Heart left ventricle (tissue), 16 donors: ENCODE results near the gene DRC7. TPM values are rescaled to one million over a fixed set of nuclear protein-coding genes. Genes with fewer than 3 reads are reported as not detected.
"Not testable (repeated sequence)": the region's sequence is repeated elsewhere in the genome, so short reads cannot be mapped to it uniquely, and the experiment has no call there.

Source experiments
- ATAC-seq, 4 donors: fragments of 200-7000 bp; cut with Tn5 transposase; one replicate each; pipeline ENCODE4 v1.9.1; 2020 to 2022; ENCODE audit warnings: moderate library complexity in 4 of 4, mild to moderate bottlenecking in 3 of 4, moderate number of reproducible peaks in 1 of 4
- DNase-seq, 5 donors: peaks; one replicate each; pipeline ENCODE4 v3.0.0-alpha.2; 2020
- H3K27ac ChIP-seq, 12 donors: fragments of 200-600 bp; sonication (generic) in 4 of 12; one replicate each; pipeline versions ENCODE4 v1.5.0 to v1.8.0; 2016 to 2022; ENCODE audit warnings: mild to moderate bottlenecking in 2 of 12
- H3K27me3 ChIP-seq, 9 donors: fragments of 200-600 bp; sonication (generic) in 2 of 9; one replicate each; pipeline versions ENCODE4 v1.5.1 to v1.8.0; 2016 to 2022; ENCODE audit warnings: mild to moderate bottlenecking in 3 of 9
- H3K36me3 ChIP-seq, 9 donors: fragments of 200-600 bp; sonication (generic) in 2 of 9; one replicate each; pipeline versions ENCODE4 v1.5.0 to v1.8.0; 2018 to 2022; ENCODE audit warnings: mild to moderate bottlenecking in 2 of 9
- H3K4me1 ChIP-seq, 12 donors: fragments of 200-600 bp; sonication (generic) in 4 of 12; one replicate each; pipeline versions ENCODE4 v1.5.0 to v1.8.0; 2016 to 2022; ENCODE audit warnings: mild to moderate bottlenecking in 3 of 12
- H3K4me3 ChIP-seq, 12 donors: fragments of 200-600 bp; sonication (generic) in 4 of 12; one replicate each; pipeline versions ENCODE4 v1.5.0 to v1.8.0; 2017 to 2022; ENCODE audit warnings: mild to moderate bottlenecking in 9 of 12, moderate library complexity in 4 of 12
- H3K9me3 ChIP-seq, 12 donors: fragments of 200-600 bp; sonication (generic) in 4 of 12; one replicate each; pipeline versions ENCODE4 v1.5.0 to v1.8.0; 2016 to 2022; ENCODE audit warnings: mild to moderate bottlenecking in 1 of 12
- POLR2A ChIP-seq, 2 donors: fragments of 450-650 bp; IDR thresholded peaks; one replicate each; pipeline ENCODE4 v1.6.1; 2017; ENCODE audit warnings: antibody characterized with exemption in 2 of 2, mild to moderate bottlenecking in 2 of 2, moderate library complexity in 2 of 2
- WGBS, 4 donors: extraction: QIAGEN DNeasy Blood & Tissue Kit in 2 of 4; methylation state at CpG; one replicate each; pipeline versions ENCODE4 v1.1.5 to v1.1.7; 2013 to 2018; 5-methylcytosine and 5-hydroxymethylcytosine counted together
- intact Hi-C, 10 donors: fragments of 100-400 bp; cut with DNase I; formaldehyde crosslinking; loops; one replicate each; pipeline versions ENCODE4 v1.11.1 to v1.14.2; 2022
- polyA plus RNA-seq, 2 donors: library from polyadenylated mRNA; stranded (reverse); fragments of 200-250 nt; gene quantifications; one replicate each; pipeline ENCODE4 v1.2.3, GENCODE V29; 2013
- total RNA-seq, 9 donors: library from RNA; depleted of rRNA in 2 of 9; stranded (reverse); fragments of >200 nt in 2 of 9; fragmentation: NEBNext Ultra II Directional in 3 of 9; extraction: Animal tissue kit (Norgen Biotek cat#: 25700) in 3 of 9; gene quantifications; one replicate each; pipeline versions ENCODE4 v1.1.0 to v1.2.4, GENCODE V29; 2016 to 2023
- TF ChIP-seq, protein P1 (sequence below), 12 donors: fragments of 200-600 bp; sonication (generic) in 4 of 12; IDR thresholded peaks; one replicate each; pipeline versions ENCODE4 v1.5.0 to v1.8.0; 2018 to 2022; ENCODE audit warnings: antibody characterized with exemption in 12 of 12, mild to moderate bottlenecking in 5 of 12
- donor health status: ischemic (EF 13 %, LVEDD 7.1; RV severe dilation, severe dysfunction).
- donor health status: healthy with polysubstance abuse.
- donor health status: DM: no; HTN: yes; CAD: no.
- donor health status: DM: no; HTN: no; CAD: no.
- donor health status: ischemic (EF 25% LVEDD 6.9; RV normal size, moderate dysfunction).
- donor health status: ischemic (EF 25% LVEDD 5.7; RV mildly dilated, moderate dysfunction).
- donor health status: healthy.
- donor health status: DM: yes; HTN: yes; CAD: no.
- donor health status: ischemic (EF 35%, LVEDD 5.7; RV mildly dilated, moderate dysfunction).
- donor health status: nonischemic (EF 11% LVEDD 7.7; RV severe dilation, severe dysfunction).
- donor health status: DM: yes; HTN: yes; CAD: no.
- donor health status: PGD.
- donor health status: ischemic (EF 29% LVEDD 5.4; RV normal size, mild dysfunction).
- donor health status: nonischemic (EF 23%, LVEDD 6.1; RV moderate dilation, normal function).

The DRC7 gene
- total and polyA plus RNA-seq, 11 donors, result 0.29 TPM; not detected in 10

DNA sequence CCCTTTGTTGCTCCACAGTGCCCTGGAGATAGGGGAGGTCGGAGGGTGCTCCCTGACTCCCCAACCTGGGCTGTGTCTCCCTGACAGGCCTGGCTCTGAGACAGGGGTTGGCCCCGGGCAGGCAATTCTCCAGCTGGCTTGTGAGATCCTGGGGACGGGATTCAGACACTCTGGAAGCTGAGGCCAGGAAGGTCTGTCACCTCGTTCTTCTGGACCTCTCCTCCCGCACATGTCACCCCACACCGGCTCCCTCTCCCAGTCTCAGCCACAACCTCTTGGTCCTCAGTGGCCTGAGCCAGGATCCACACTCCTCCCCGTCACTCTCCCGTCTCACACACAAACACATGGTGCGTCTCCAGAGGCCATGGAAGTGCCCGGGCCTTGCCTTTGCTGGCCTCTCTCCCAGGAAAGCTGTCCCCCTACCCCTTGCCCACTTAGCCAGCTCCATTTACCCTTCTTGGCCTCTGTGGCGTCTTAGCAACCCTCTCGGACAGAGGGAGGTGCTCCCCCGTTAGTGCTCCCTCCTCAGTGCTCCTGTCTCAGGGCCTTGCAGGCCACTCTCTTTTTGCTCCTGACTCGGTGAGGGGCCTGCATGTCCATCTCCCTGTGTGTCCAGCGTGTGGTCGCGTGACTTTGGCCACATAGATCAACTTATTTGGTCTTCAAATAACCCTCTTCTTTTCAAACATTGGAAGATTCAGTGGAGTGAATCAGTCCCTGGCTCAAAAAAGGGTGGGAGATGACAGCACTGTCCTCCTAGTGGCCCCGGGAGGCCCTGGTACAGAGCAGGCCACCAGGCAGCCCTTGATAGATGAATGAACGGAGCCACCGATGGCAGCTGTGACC lies 25.8 kb upstream of the DRC7 start:
- ATAC-seq, result no peak
- peaks cover 0 to 17% (median 0%) of the 10 kb centered on the region in 12 donors for H3K4me1 ChIP-seq
- TF ChIP-seq, protein P1, sequence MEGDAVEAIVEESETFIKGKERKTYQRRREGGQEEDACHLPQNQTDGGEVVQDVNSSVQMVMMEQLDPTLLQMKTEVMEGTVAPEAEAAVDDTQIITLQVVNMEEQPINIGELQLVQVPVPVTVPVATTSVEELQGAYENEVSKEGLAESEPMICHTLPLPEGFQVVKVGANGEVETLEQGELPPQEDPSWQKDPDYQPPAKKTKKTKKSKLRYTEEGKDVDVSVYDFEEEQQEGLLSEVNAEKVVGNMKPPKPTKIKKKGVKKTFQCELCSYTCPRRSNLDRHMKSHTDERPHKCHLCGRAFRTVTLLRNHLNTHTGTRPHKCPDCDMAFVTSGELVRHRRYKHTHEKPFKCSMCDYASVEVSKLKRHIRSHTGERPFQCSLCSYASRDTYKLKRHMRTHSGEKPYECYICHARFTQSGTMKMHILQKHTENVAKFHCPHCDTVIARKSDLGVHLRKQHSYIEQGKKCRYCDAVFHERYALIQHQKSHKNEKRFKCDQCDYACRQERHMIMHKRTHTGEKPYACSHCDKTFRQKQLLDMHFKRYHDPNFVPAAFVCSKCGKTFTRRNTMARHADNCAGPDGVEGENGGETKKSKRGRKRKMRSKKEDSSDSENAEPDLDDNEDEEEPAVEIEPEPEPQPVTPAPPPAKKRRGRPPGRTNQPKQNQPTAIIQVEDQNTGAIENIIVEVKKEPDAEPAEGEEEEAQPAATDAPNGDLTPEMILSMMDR (IDR thresholded peaks at IDR 0.05), result no peak
- TF ChIP-seq POLR2A (IDR thresholded peaks at IDR 0.05), result no peak
- H3K4me3 ChIP-seq, result peak overlapping the region in 1 of 12 donors; percentile 25
- H3K27me3 ChIP-seq, result peaks cover 0 to 4% (median 0%) of the 10 kb centered on the region in 9 donors
- intact Hi-C loops, result no loop called here
- H3K9me3 ChIP-seq, result no peaks in the 10 kb centered on the region
- H3K27ac ChIP-seq, result peak overlapping the region in 2 of 12 donors; percentile 2 to 17
- 86 to 95% (median 90%) methylated on average over 17 to 20 of the region's 20 CpGs for WGBS, 4 donors
- peaks cover 0 to 7% (median 0%) of the 10 kb centered on the region in 9 donors for H3K36me3 ChIP-seq
- DNase-seq, result peak in 2 of 5 donors; percentile 19 to 25

DNA sequence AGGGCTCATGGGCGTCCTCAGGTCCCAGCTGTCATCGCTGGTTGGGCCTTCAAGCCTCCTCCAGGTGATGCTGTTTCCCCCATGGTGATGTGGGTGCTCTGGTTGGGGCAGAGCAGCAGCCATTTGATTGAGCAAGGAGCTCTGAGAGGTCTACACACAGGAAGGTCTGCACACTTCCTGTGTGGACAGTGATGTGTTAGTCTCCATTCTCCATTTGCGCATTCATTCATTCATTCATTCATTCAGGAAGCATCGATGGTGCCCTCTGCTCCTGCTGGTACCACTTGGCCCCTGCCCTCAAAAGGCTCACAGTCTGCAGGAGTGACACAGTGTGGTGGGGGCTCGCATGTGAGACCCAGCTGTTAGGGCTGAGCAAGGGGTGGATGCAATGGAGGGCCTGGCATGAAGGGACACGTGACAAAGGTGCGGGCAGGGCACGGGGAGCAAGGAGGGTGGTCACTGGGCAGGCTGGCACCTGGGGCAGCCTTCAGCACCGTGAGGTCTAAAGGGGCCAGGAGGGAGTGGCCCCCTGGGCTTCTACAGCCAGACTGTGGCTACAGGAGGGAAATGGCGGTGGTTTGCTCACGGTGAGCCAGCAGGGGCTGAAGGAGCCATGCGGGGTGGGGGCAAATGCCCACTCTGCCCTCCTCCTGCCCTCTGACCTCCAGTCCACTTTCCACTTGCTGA lies 25.0 kb upstream of the DRC7 start:
- TF ChIP-seq POLR2A (IDR thresholded peaks at IDR 0.05), result no peak
- TF ChIP-seq, protein P1 (IDR thresholded peaks at IDR 0.05), result no peak
- H3K4me1 ChIP-seq, result peaks cover 0 to 17% (median 0%) of the 10 kb centered on the region in 12 donors
- intact Hi-C loops, result loop anchor here in 2 of 10 donors (5.0 kb wide), 2 partner anchors 48 to 53 kb away; no protein-coding TSS in a partner anchor
- no peaks in the 10 kb centered on the region for H3K9me3 ChIP-seq
- H3K27me3 ChIP-seq, result peaks cover 0 to 4% (median 0%) of the 10 kb centered on the region in 9 donors
- peaks cover 0 to under 1% (median 0%) of the 10 kb centered on the region in 9 donors for H3K36me3 ChIP-seq
- 85 to 94% (median 92%) methylated on average over 10 to 12 of the region's 12 CpGs for WGBS, 4 donors
- ATAC-seq (no peak), DNase-seq (peak in 2 of 5 donors; percentile 17 to 39)
- H3K4me3 ChIP-seq, result no peak overlapping the region
- no peak overlapping the region for H3K27ac ChIP-seq

DNA sequence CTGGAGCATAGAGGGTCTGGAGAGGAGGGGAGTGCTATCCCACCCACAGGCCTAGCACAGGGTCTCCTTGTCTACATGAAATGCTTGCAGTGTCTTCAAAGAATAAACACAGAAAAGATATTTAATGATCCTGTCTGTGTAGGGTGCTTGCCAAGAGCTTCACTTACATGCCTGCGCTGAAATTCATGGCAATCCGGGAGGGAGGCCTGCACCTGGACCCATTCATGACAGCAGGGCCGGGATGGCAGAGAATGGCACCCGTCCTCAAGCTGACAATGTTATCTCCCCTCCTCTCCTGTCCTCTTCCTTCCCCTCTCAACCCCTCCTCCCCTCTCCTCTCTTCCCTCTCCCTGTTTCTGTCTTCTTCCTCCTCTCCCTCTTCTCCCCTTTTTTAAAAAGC lies 24.4 kb upstream of the DRC7 start:
- H3K27me3 ChIP-seq, result peaks cover 0 to 4% (median 0%) of the 10 kb centered on the region in 9 donors
- H3K4me3 ChIP-seq, result no peak overlapping the region
- no peak overlapping the region for H3K27ac ChIP-seq
- TF ChIP-seq POLR2A (IDR thresholded peaks at IDR 0.05), result no peak
- TF ChIP-seq, protein P1 (IDR thresholded peaks at IDR 0.05), result no peak
- 45 to 64% (median 60%) methylated on average over 4 of the region's 4 CpGs for WGBS, 4 donors
- no peaks in the 10 kb centered on the region for H3K9me3 ChIP-seq
- peaks cover 0 to 17% (median 0%) of the 10 kb centered on the region in 12 donors for H3K4me1 ChIP-seq
- no peak for ATAC-seq
- intact Hi-C loops, result loop anchor here in 2 of 10 donors (5.0 kb wide), 2 partner anchors 47 to 52 kb away; no protein-coding TSS in a partner anchor
- no peaks in the 10 kb centered on the region for H3K36me3 ChIP-seq
- DNase-seq, result peak in 1 of 5 donors; percentile 7

DNA sequence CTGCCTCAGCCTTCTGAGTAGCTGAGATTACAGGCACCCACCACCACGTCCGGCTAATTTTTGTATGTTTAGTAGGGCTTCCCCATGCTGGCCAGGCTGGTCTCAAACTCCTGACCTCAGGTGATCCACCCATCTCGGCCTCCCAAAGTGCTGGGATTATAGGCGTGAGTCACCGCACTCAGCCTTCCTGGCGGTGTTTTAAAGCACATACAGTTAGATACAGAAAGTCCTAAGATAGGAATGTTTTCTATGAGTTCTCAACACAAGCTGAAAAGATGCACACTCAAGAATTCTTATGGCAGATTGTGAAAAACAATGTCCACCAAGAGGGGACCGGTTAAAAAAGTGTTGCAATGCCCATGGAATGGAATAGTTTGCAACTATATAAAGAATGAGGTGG lies 23.2 kb upstream of the DRC7 start:
- not testable (repeated sequence) for H3K36me3 ChIP-seq, H3K4me3 ChIP-seq, ATAC-seq, H3K9me3 ChIP-seq, H3K27ac ChIP-seq, H3K27me3 ChIP-seq, DNase-seq
- WGBS, 4 donors, result 78 to 87% (median 84%) methylated on average over 7 of the region's 7 CpGs
- intact Hi-C loops, result loop anchor here in 2 of 10 donors (5.0 kb wide), 2 partner anchors 46 to 51 kb away; no protein-coding TSS in a partner anchor
- peaks cover 0 to 30% (median 0%) of the 10 kb centered on the region in 12 donors for H3K4me1 ChIP-seq
